NT2/D1 (cell line): ENCODE data around the gene GREB1.

Experiments
- YY1 ChIP-seq: IDR thresholded peaks from 2 replicates; pipeline ENCODE4 v1.6.1; 2011; ENCODE audit not compliant: insufficient read length, insufficient read depth
- ZNF274 ChIP-seq: IDR thresholded peaks from 2 replicates; pipeline ENCODE4 v1.6.1; 2011; ENCODE audit warnings: mild to moderate bottlenecking, low read depth, low read length

DNA sequence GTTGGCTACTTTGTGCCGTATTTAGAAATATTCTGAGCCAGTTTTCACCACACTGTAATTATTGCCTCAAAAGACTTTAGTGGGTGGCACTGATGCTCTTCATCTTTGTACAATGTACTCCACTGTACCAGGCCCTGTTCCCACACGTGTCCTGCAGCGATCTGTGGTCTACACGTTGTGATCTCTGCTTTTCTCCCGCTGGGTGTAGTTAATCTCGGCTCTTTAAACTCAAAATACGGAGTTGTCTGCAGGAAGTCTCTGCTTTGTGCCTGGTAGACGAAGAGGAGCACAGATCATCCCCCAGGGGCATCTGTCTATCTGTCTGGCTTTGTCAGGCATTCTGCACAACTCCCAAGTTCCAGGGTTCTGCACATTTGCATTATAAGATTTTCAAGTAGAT, 12.1 kb upstream of the GREB1 start:
- TF ChIP-seq YY1 (no peak), ZNF274 (no peak)
